OCI-M2 (cell line): ENCODE data around the gene RAB9A.

ENCODE experiments used
- DNase-seq: peaks from one replicate; lab custom pipeline; 2025; ENCODE audit not compliant: unreplicated experiment; lab: John Stamatoyannopoulos, UW

RAB9A gene

DNA sequence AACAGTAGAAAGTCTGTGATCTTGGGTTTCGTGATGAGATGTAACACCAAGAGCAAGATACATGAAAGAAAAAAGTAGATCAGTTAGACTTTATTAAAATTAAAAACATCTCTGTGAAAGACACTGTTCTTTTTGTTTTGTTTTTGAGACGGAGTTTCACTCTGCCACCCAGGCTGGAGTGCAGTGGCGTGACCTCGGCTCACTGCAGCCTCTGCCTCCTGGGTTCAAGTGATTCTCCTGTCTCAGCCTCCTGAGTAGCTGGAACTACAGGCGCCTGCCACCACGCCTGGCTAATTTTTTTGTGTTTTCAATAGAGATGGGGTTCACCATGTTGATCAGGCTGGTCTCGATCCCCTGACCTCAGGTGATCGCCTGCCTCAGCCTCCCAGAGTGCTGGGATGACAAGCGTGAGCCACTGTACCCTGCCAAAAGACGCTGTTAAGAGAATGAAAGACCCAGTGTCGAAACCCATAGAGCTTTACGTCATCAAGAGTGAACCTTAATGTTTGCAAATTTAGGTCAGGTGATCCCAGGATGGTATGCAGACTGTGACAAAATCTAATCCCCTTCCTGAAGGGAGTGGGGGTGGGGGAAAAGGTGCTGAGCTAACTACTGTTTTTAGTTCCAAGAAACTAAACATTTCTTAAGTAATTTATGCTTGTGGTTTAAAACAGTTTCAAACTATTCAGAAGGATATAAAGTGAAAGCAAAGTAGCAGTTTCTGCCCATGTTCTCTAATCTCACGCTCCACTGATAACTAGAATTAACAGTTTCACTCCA, 53.7 kb downstream of the RAB9A start:
- DNase-seq: no peak

DNA sequence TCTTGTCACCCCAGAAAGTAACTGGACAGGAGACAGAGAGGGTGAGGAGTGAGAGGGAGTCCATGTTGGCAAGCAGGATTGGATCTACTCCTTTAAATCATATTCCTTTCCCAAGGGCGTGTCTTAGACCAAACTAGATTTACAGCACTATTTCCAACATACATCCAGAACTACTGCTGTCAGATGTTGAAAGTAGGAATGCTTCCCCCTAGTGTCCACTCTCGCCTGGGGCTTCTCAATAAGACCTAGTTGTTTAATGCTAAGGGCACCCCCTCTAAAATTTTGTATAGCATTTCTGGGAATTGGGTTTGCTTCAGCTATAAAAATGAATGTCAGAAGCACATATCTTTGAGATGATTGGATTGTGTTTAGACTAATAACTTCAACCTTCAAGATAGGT, 58.9 kb downstream of the RAB9A start:
- DNase-seq: no peak

DNA sequence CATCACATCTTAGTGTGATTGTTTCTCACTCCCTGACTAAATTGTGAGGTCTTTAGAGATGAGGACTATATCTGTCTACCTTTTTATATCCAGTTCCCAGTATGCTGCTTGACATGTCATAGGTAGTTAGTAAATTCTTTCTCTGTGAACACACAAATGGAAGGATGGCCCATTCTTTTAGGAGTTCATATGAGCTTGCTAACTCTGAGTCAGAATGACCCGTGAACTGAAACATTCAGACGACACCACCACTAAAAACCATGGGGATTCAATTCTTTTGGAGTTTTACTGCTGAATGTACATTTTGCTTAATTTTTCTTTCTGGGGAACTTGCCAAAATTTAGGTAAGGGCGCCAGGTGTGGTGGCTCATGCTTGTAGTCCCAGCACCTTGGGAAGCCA, 59.6 kb downstream of the RAB9A start:
- DNase-seq: no peak

DNA sequence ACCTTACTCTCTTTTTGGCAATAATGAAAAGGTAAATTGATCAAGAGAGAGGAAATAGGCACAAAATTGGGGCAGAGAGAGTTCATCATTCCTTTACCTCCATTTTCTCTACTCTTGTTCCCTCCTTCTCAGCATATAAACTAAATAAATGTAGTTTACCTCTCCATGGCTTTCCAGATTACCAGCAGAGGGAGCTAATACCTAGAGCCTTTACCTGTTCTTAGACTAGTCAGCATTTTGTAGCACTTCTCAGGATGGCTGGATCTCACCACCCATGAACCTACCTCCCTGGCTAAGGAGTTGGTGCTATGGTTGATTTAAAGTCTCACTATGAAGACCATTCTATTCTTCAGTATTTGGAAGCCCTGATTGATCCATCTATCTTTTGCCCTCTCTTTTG, 61.3 kb downstream of the RAB9A start:
- no peak for DNase-seq

DNA sequence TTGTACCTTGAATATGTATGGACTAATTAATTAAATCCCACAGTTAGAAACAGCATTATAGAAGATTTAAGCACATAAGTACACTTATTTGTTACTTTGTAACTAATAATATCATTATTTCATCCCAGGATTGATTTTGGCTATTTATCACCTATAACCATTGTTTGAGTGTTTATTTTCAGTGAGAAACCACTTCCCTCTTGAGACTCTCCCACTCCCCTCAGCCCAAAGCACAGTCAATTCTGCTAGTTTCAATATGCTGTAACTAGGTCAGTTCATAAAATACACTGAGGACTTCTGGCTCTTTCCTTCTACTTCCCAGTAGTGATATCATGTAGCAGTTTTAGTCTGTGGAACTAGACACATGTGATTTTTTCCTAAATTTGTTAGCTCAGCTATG, 61.9 kb downstream of the RAB9A start:
- DNase-seq: no peak

DNA sequence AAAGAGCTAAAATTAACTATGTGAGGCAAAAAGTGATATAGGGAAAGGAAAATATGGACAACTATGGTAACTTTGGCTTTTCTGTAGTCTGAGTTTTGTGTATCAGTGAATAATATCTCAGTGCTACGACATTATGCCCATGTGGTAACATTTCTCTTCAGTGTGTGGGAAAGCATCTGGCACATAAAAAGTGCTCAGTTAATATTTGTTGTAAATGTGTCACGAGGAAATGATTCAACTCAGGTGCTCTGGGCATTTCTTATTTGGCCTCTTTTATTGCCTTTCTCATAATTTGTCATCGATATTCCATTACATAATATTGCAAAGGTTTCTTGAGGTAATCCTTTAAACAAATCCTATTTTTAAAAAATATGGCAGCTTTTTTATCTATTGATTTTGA, 63.2 kb downstream of the RAB9A start:
- DNase-seq: no peak

DNA sequence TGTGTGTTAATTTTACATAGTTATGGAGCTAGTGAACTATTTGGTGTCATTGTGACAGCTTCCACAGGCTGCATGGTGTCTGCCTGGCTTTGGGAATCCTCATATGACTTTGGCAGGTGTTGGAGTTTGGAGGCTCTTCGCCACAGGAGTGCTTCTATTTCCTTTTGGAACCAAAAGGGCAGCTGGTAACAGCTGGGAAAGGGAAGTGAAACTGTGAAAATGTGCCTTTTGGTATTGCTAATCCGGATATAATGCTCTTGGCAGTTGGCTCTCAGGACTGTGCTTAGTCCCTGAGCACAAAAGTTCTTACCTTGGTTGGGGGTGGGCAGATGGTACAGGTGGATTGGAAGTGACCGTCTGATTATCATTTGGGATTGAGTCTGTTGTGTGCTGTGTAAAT, 63.7 kb downstream of the RAB9A start:
- no peak for DNase-seq

DNA sequence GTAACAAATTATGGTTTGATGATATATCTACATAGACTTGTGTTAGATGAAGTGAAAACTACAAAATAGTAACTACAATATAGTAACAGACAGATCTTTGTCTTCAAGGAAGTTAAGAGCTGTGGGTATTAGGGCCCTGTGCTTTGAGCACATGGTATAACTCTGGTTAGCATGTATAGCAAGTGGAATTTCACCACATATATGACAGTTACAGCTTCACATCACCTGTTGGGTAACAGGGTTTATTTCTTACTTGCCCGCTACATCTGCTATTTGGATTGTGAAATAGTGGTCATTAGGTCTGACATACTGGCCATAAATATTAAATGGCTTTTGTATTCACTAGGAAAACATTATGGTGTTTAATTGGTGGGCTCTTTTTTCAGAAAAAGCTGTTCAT, 65.8 kb downstream of the RAB9A start:
- no peak for DNase-seq

DNA sequence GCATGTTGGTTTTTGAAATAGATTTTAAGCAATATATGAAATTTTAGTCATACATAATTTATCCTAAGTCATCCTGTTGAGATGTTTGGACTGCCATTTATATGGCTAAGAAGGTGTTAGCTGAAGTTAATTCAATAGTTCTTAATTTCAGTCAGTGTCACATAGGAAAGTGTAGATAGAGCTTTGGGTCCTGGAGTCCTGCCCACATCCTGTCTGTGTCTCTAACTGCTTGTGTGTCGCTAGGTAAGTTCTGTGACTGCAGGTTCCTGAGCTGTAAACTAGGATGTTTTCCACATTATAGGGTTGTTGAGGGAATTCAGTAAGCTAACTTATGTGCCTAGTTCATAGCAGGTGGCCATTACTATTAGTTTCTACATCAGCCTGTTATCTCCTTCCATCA, 66.3 kb downstream of the RAB9A start:
- no peak for DNase-seq

DNA sequence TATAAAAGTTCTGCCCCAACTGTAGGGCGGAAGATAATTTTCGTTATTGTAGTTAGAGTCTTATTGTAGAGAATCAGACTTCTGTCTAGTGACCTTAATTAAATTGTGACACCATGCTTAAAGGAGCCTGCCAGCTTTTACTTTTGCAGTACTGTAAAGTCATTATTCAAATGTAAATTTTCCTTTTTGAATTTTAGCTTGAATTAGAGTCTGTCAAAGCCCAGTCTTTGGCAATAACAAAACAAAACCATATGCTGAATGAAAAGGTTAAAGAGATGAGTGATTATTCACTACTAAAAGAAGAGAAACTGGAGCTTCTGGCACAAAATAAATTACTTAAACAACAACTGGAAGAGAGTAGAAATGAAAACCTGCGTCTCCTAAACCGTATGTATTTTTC, 67.5 kb downstream of the RAB9A start:
- no peak for DNase-seq

DNA sequence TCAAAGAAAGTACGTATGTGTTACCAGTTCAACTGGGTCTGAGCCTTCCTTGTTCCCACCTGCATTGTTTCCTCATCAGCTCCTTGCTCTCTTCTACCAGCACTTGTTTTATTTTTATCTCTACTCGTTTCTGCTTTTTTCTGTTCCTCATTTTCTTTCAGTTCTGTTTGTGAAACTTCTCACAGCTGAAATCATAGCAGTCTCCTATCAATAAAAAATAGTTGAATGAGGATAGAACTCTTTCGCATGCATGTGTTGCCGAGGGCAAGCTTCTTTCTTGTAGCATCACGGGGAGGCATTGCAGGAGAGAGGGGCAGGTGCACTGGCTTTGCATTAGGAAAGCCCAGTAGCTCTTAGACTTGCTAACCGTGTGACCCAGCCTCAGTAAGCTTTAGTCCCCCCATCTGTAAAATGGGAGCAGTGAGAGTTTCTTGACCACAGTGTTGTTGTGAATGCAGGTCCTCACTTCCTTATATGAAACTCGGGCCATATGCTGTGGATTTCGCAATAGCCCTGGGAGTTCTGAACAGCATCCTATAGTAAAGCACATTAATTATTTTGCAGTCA, 70.3 kb downstream of the RAB9A start:
- DNase-seq: no peak
